Right ventricle myocardium superior (tissue), 1 donor: Measurements from ENCODE around the gene SLC6A3. TPM values are rescaled to one million over a fixed set of nuclear protein-coding genes. Genes with fewer than 3 reads are reported as not detected.
"Not testable (repeated sequence)": the region's sequence is repeated elsewhere in the genome, so short reads cannot be mapped to it uniquely, and the experiment has no call there.

ENCODE experiments used
- ATAC-seq: fragments of 200-7000 bp; cut with Tn5 transposase; one replicate; pipeline ENCODE4 v1.9.1; 2020; ENCODE audit warnings: mild to moderate bottlenecking; ENCODE audit not compliant: poor library complexity
- DNase-seq: peaks from one replicate; pipeline ENCODE4 v3.0.0-alpha.2; 2020
- intact Hi-C: fragments of 100-400 bp; cut with DNase I; formaldehyde crosslinking; loops from one replicate; pipeline ENCODE4 v1.11.2; 2022
- total RNA-seq: library from RNA; stranded (reverse); fragmentation: NEBNext Ultra II Directional; extraction: Animal tissue kit (Norgen Biotek cat#: 25700); gene quantifications from one replicate; pipeline ENCODE4 v1.2.1, GENCODE V29; 2021
- donor health status: DM: no; HTN: yes; CAD: no; lungs with severe emphysema.

SLC6A3 gene
- total RNA-seq, 1 donor from 2014 or later: not detected

GRCh38 chr5:1431896-1432295 is 13.3 kb downstream of the SLC6A3 start:
- intact Hi-C loops: no loop called here
- DNase-seq (no peak), ATAC-seq (no peak)

GRCh38 chr5:1431021-1431811 is 14.0 kb downstream of the SLC6A3 start:
- DNase-seq: peak; percentile 6
- ATAC-seq: no peak
- intact Hi-C loops: no loop called here

GRCh38 chr5:1430121-1430795 is 15.0 kb downstream of the SLC6A3 start:
- intact Hi-C loops: no loop called here
- DNase-seq (peak; percentile 22), ATAC-seq (no peak)

- intact Hi-C loops: no loop called here
- peak; percentile 6 for DNase-seq
- ATAC-seq: no peak
Observed at GRCh38 chr5:1429496-1429895, 15.7 kb downstream of the SLC6A3 start.

- intact Hi-C loops: no loop called here
- DNase-seq (peak; percentile 2), ATAC-seq (no peak)
Observed at GRCh38 chr5:1429066-1429465, 16.2 kb downstream of the SLC6A3 start.

- intact Hi-C loops: no loop called here
- DNase-seq: no peak
- ATAC-seq: no peak
Observed at GRCh38 chr5:1428107-1428506, 17.1 kb downstream of the SLC6A3 start.

GRCh38 chr5:1424716-1425115 is 20.5 kb downstream of the SLC6A3 start:
- DNase-seq (peak; percentile 2), ATAC-seq (no peak)

GRCh38 chr5:1423901-1424603 is 21.2 kb downstream of the SLC6A3 start:
- ATAC-seq (no peak), DNase-seq (peak; percentile 17)
- intact Hi-C loops: no loop called here

More at GRCh38 chr5:1424716-1425115, 20.5 kb downstream of the SLC6A3 start:
- intact Hi-C loops: no loop called here

- DNase-seq, intact Hi-C loops, ATAC-seq: not testable (repeated sequence)
Observed at GRCh38 chr5:1422522-1422921, 22.7 kb downstream of the SLC6A3 start.

GRCh38 chr5:1421521-1422341 is 23.5 kb downstream of the SLC6A3 start:
- ATAC-seq (no peak), DNase-seq (peak; percentile 26)
- intact Hi-C loops: no loop called here

GRCh38 chr5:1420211-1421195 is 24.7 kb downstream of the SLC6A3 start:
- peak; percentile 29 for DNase-seq
- intact Hi-C loops: no loop called here

GRCh38 chr5:1419476-1420210 is 25.6 kb downstream of the SLC6A3 start:
- no peak for ATAC-seq
- intact Hi-C loops: no loop called here
- peak; percentile 18 for DNase-seq

More at GRCh38 chr5:1420211-1421195, 24.7 kb downstream of the SLC6A3 start:
- ATAC-seq: no peak

- intact Hi-C loops: no loop called here
- no peak for DNase-seq
- no peak for ATAC-seq
Observed at GRCh38 chr5:1418921-1419280, 26.3 kb downstream of the SLC6A3 start.

GRCh38 chr5:1418238-1418920 is 26.9 kb downstream of the SLC6A3 start:
- intact Hi-C loops: no loop called here
- ATAC-seq (no peak), DNase-seq (peak; percentile 1)

- ATAC-seq (no peak), DNase-seq (peak; percentile 22)
- intact Hi-C loops: no loop called here
Observed at GRCh38 chr5:1417586-1418225, 27.5 kb downstream of the SLC6A3 start.

- peak; percentile 33 for DNase-seq
- ATAC-seq: no peak
- intact Hi-C loops: no loop called here
Observed at GRCh38 chr5:1416856-1417469, 28.3 kb downstream of the SLC6A3 start.
